Skeletal muscle tissue (tissue), 4 donors: ENCODE measurements around the gene BTG1. TPM values are rescaled to one million over a fixed set of nuclear protein-coding genes. Genes with fewer than 3 reads are reported as not detected.
A peak's percentile ranks its signal among the peaks of the same experiment; 100 is the strongest.
"Not testable (repeated sequence)": the region's sequence is repeated elsewhere in the genome, so short reads cannot be mapped to it uniquely, and the experiment has no call there.

Experiments used
- H3K27ac ChIP-seq: one replicate; pipeline ENCODE4 v1.7.0; 2013; ENCODE audit warnings: mild to moderate bottlenecking, low read depth, low read length, inconsistent platforms
- H3K27me3 ChIP-seq, 3 donors: one replicate each; pipeline ENCODE4 v1.7.0; 2013; ENCODE audit warnings: low read length in 3 of 3; ENCODE audit not compliant: control insufficient read depth in 3 of 3, insufficient read depth in 3 of 3
- H3K36me3 ChIP-seq, 3 donors: one replicate each; pipeline ENCODE4 v1.7.0; 2013; ENCODE audit warnings: low read length in 3 of 3; ENCODE audit not compliant: control insufficient read depth in 3 of 3, insufficient read depth in 3 of 3
- H3K4me1 ChIP-seq, 3 donors: one replicate each; pipeline ENCODE4 v1.7.0; 2013; ENCODE audit warnings: low read length in 3 of 3, mild to moderate bottlenecking in 3 of 3; ENCODE audit not compliant: control insufficient read depth in 3 of 3, insufficient read depth in 3 of 3
- H3K4me3 ChIP-seq, 3 donors: one replicate each; pipeline ENCODE4 v1.7.0; 2013; ENCODE audit warnings: low read length in 3 of 3
- H3K9ac ChIP-seq, 3 donors: one replicate each; pipeline ENCODE4 v1.7.0; 2013; ENCODE audit warnings: low read length in 3 of 3, mild to moderate bottlenecking in 3 of 3, moderate library complexity in 2 of 3, low read depth in 1 of 3
- H3K9me3 ChIP-seq, 3 donors: one replicate each; pipeline ENCODE4 v1.7.0; 2013; ENCODE audit warnings: low read length in 3 of 3; ENCODE audit not compliant: control insufficient read depth in 3 of 3
- total RNA-seq: library from RNA; depleted of rRNA; stranded (reverse); fragments of >200 nt; gene quantifications from one replicate; pipeline ENCODE4 v1.2.3, GENCODE V29; 2014
- donor health status: Osteomylitis.

The BTG1 gene
- total RNA-seq, 1 donor from 2014 or later: 26.1 TPM

- not testable (repeated sequence) for H3K27me3 ChIP-seq, H3K4me3 ChIP-seq, H3K36me3 ChIP-seq, H3K9me3 ChIP-seq, H3K9ac ChIP-seq, H3K27ac ChIP-seq
- H3K4me1 ChIP-seq: peaks cover 13 to 43% (median 21%) of the 10 kb centered on the region in 3 donors
Observed at GRCh38 chr12:92135541-92135940, 10.1 kb downstream of the BTG1 start.

DNA sequence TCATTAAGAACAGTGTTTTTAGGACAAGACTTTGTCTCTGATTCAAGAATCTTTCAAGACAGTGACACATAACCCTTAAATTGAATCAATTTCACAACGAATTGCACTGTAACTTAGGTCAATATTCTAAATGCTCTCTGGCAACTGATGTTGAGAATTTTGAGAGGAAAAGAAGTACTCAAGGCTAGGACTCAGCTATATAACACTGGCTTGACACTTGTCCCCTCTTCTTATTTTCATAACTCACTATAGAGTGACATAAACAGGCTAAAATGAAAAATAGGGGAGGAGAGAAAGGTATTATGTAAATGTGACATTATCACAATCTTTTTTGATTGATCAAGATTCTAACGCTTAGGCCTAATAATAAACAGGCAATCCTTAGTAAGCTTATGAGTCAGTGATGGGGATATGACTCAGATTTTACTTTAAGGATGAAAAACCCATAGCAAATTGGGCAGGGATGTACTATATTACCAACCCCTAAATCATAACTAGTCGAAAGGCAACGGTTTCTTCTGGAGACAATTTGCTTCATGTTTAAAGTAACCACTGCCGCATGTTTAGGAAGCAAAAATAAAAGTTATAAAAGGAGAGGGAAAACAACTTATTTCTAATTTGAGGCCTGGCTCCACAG, 10.9 kb downstream of the BTG1 start:
- Histone ChIP-seq H3K27ac (peak overlapping the region; percentile 10), H3K9ac (no peak overlapping the region), H3K27me3 (no peaks in the 10 kb centered on the region), H3K9me3 (no peaks in the 10 kb centered on the region), H3K4me3 (no peak overlapping the region), H3K36me3 (no peaks in the 10 kb centered on the region), H3K4me1 (peaks cover 13 to 39% (median 17%) of the 10 kb centered on the region in 3 donors)

DNA sequence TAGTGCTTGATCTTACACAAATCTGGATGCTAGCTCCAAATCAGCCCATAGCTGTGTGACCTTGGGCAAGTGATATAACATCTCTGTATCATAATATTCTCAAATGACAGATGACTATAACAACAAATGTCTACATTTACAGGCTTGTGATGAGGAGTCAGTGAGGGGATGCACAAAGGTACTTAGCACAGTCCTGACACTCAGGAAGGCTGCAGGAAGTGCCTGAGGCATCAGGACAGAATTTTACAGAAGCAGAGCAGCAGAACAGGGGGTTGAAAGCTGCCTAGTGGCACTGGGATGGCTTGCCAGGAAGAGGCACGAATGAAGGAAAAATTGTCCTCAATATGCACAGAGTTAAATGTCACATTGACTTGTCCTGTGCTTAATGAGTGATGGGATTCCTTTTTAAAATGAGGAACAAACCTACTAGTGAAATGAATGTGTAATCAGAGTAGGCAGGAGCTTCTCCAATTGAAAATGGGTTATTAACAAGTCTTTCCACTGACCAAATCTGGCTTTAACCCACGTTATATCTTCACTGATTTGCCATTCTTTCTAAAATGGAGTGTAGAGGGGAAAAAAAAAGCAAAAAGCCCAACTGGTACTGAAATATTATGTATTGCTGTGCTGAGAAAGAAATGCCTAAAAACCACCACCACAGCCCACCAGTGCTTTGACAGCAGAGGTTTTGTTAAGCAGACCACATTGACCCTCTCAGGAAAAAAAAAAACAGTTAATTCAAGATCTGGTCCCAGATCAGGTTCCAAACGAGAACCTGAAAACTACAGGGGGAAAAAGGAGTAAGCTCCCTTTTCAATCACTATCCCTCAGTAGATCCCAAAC, 11.6 kb downstream of the BTG1 start:
- no peak overlapping the region for H3K4me3 ChIP-seq
- no peaks in the 10 kb centered on the region for H3K9me3 ChIP-seq
- no peaks in the 10 kb centered on the region for H3K27me3 ChIP-seq
- no peaks in the 10 kb centered on the region for H3K36me3 ChIP-seq
- peak overlapping the region; percentile 10 for H3K27ac ChIP-seq
- H3K9ac ChIP-seq: peak overlapping the region in 1 of 3 donors; percentile 51
- peaks cover 13 to 35% (median 14%) of the 10 kb centered on the region in 3 donors for H3K4me1 ChIP-seq

- H3K4me1 ChIP-seq: peaks cover 13 to 33% (median 14%) of the 10 kb centered on the region in 3 donors
- H3K4me3 ChIP-seq: no peak overlapping the region
- H3K27me3 ChIP-seq: no peaks in the 10 kb centered on the region
- H3K9ac ChIP-seq: no peak overlapping the region
- no peaks in the 10 kb centered on the region for H3K9me3 ChIP-seq
- no peaks in the 10 kb centered on the region for H3K36me3 ChIP-seq
- H3K27ac ChIP-seq: no peak overlapping the region
Observed at GRCh38 chr12:92133171-92133570, 12.5 kb downstream of the BTG1 start.

DNA sequence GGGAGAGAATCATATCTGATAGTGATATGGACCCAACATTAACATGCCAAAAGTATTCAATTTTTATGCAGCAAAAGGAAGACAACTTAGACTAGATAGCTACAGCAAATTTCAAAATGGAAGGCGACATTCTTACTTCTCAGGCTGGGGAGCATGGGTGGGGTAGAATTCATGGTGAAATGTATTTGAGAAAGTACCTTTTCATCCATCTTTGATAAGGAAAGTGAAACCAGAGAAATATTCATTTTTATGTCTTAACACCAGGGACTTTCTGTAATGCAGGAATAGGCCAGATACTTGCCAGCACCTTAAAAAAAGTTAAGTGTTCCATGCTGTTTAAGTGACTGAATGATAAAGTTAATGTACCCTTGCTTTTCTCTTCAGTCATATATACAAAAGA, 13.4 kb downstream of the BTG1 start:
- no peaks in the 10 kb centered on the region for H3K36me3 ChIP-seq
- no peaks in the 10 kb centered on the region for H3K27me3 ChIP-seq
- no peak overlapping the region for H3K4me3 ChIP-seq
- no peak overlapping the region for H3K27ac ChIP-seq
- no peaks in the 10 kb centered on the region for H3K9me3 ChIP-seq
- peaks cover 10 to 30% (median 13%) of the 10 kb centered on the region in 3 donors for H3K4me1 ChIP-seq
- H3K9ac ChIP-seq: no peak overlapping the region

- H3K27ac ChIP-seq: no peak overlapping the region
- H3K9ac ChIP-seq: no peak overlapping the region
- no peaks in the 10 kb centered on the region for H3K27me3 ChIP-seq
- peaks cover 10 to 20% (median 13%) of the 10 kb centered on the region in 3 donors for H3K4me1 ChIP-seq
- no peaks in the 10 kb centered on the region for H3K9me3 ChIP-seq
- no peaks in the 10 kb centered on the region for H3K36me3 ChIP-seq
- H3K4me3 ChIP-seq: no peak overlapping the region
Observed at GRCh38 chr12:92130999-92131398, 14.6 kb downstream of the BTG1 start.

DNA sequence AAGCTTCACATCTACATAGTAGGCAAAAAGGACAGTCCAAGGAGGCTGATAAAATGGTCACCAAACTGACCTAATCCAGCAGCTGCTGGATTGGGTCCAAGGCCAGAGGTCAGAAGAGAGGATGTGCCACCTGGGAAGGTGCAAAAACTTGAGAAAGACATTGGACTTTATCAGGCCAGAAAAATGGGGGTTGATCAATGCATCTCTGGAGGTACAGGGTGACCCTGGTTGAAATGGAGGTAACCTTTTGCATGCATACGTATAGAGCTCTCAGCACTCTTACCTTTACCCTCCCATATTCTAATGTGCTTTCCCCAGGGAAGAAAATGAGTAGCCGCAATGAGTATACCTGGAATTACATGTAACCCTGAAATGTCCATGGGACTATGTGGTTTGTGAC, 16.0 kb downstream of the BTG1 start:
- H3K4me1 ChIP-seq: peaks cover 10 to 17% (median 13%) of the 10 kb centered on the region in 3 donors

GRCh38 chr12:92128612-92129011, 17.0 kb downstream of the BTG1 start:
- H3K4me1 ChIP-seq: peaks cover 4 to 7% (median 6%) of the 10 kb centered on the region in 3 donors

More for the DNA sequence above, 16.0 kb downstream of the BTG1 start:
- H3K9ac ChIP-seq: no peak overlapping the region
- no peaks in the 10 kb centered on the region for H3K36me3 ChIP-seq
- no peaks in the 10 kb centered on the region for H3K9me3 ChIP-seq
- no peaks in the 10 kb centered on the region for H3K27me3 ChIP-seq
- no peak overlapping the region for H3K4me3 ChIP-seq
- no peak overlapping the region for H3K27ac ChIP-seq

GRCh38 chr12:92124689-92125029, 21.0 kb downstream of the BTG1 start:
- Histone ChIP-seq H3K9ac (no peak overlapping the region), H3K27ac (no peak overlapping the region), H3K27me3 (no peaks in the 10 kb centered on the region), H3K36me3 (no peaks in the 10 kb centered on the region), H3K4me3 (no peak overlapping the region), H3K4me1 (no peaks in the 10 kb centered on the region), H3K9me3 (peaks cover 0 to 3% (median 0%) of the 10 kb centered on the region in 3 donors)

More at GRCh38 chr12:92128612-92129011, 17.0 kb downstream of the BTG1 start:
- H3K27ac ChIP-seq: no peak overlapping the region
- H3K4me3 ChIP-seq: no peak overlapping the region
- H3K36me3 ChIP-seq: no peaks in the 10 kb centered on the region
- H3K27me3 ChIP-seq: no peaks in the 10 kb centered on the region
- no peak overlapping the region for H3K9ac ChIP-seq
- H3K9me3 ChIP-seq: no peaks in the 10 kb centered on the region
